Uterus (tissue), 2 donors: ENCODE results near the gene PI4KA.

Experiments used
- CTCF ChIP-seq, 4 experiments: fragments of 200-600 bp in 2 of 4; fragments of 450-650 bp in 2 of 4; sonication (generic) in 2 of 4; IDR thresholded peaks; one replicate each; pipeline ENCODE4 v1.5.1; 2016 to 2019; ENCODE audit warnings: antibody characterized with exemption in 4 of 4, mild to moderate bottlenecking in 2 of 4, moderate library complexity in 1 of 4
- POLR2A ChIP-seq, 2 donors: fragments of 450-650 bp; IDR thresholded peaks; one replicate each; pipeline ENCODE4 v1.6.1; 2016; ENCODE audit warnings: antibody characterized with exemption in 2 of 2, mild to moderate bottlenecking in 1 of 2, moderate library complexity in 1 of 2

- TF ChIP-seq CTCF (IDR thresholded peaks at IDR 0.05) (no peak), POLR2A (IDR thresholded peaks at IDR 0.05) (no peak)
Observed at GRCh38 chr22:20905415-20906386, 47.1 kb upstream of the PI4KA start.
